ENCODE results near the gene COPS7A.

DNA sequence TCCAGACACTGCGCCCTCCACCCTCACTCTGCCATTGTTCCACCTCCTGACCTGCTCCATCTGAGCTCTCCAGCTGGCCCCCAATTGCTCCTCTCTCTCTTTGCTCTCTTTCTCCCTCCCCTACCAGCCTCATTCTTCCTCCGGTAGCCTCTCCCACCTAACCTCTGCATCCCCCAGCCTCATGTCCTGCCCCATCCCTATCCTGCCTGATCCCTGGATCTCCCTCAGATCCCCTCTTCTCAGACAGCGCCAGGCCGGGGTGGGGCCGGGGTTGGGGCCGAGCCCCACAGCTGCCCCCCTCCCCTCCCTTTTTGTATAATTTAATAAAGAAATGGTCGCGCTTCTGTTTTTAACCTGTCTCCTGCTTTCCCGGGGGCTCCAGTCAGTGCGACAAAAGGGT lies 46.8 kb downstream of the COPS7A start:
- TF ChIP-seq, protein P1, sequence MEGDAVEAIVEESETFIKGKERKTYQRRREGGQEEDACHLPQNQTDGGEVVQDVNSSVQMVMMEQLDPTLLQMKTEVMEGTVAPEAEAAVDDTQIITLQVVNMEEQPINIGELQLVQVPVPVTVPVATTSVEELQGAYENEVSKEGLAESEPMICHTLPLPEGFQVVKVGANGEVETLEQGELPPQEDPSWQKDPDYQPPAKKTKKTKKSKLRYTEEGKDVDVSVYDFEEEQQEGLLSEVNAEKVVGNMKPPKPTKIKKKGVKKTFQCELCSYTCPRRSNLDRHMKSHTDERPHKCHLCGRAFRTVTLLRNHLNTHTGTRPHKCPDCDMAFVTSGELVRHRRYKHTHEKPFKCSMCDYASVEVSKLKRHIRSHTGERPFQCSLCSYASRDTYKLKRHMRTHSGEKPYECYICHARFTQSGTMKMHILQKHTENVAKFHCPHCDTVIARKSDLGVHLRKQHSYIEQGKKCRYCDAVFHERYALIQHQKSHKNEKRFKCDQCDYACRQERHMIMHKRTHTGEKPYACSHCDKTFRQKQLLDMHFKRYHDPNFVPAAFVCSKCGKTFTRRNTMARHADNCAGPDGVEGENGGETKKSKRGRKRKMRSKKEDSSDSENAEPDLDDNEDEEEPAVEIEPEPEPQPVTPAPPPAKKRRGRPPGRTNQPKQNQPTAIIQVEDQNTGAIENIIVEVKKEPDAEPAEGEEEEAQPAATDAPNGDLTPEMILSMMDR (conservative IDR thresholded peaks at IDR 0.05; ENCODE audit: low read depth, low read length) = no peak
- TF ChIP-seq EZH2 (IDR thresholded peaks at IDR 0.05; ENCODE audit: low read length, unreplicated experiment) = no peak
- no peak for TF ChIP-seq EZH2phosphoT487 (IDR thresholded peaks at IDR 0.05; ENCODE audit: borderline replicate concordance, low read length)

Data from PC-3 (cell line).